Mesenchymal stem cell (in vitro differentiated cells and primary cell): ENCODE results near the gene SMAD3.
A peak's percentile ranks its signal among the peaks of the same experiment; 100 is the strongest.

Experiments
- DNase-seq: peaks from one replicate; pipeline ENCODE4 v3.0.0-alpha.2; 2013
- H2AFZ ChIP-seq: one replicate; pipeline ENCODE4 v1.6.1; 2013; ENCODE audit warnings: low read depth, mild to moderate bottlenecking, control low read depth, inconsistent platforms, low read length, moderate library complexity
- H2AK5ac ChIP-seq: 2 replicates; pipeline ENCODE4 v1.6.1; 2013; ENCODE audit warnings: low read length, moderate library complexity, mild to moderate bottlenecking, inconsistent platforms; ENCODE audit not compliant: severe bottlenecking
- H2BK120ac ChIP-seq: one replicate; pipeline ENCODE4 v1.6.1; 2013; ENCODE audit warnings: low read depth, mild to moderate bottlenecking, inconsistent platforms, low read length, moderate library complexity
- H2BK12ac ChIP-seq, 2 experiments: one replicate each; pipeline ENCODE4 v1.6.1; 2013; ENCODE audit warnings: inconsistent platforms in 2 of 2, low read length in 2 of 2, mild to moderate bottlenecking in 2 of 2, moderate library complexity in 2 of 2, control low read depth in 1 of 2
- H2BK15ac ChIP-seq: one replicate; pipeline ENCODE4 v1.6.1; 2013; ENCODE audit warnings: mild to moderate bottlenecking, low read depth, inconsistent platforms; ENCODE audit not compliant: poor library complexity, severe bottlenecking
- H2BK5ac ChIP-seq: 2 replicates; pipeline ENCODE4 v1.6.1; 2013; ENCODE audit warnings: low read depth, mild to moderate bottlenecking, low read length, control low read depth, inconsistent platforms; ENCODE audit not compliant: poor library complexity, severe bottlenecking
- H3K14ac ChIP-seq, 2 experiments: one replicate each; pipeline ENCODE4 v1.6.1; 2013; ENCODE audit warnings: inconsistent platforms in 2 of 2, low read length in 2 of 2, control low read depth in 1 of 2, mild to moderate bottlenecking in 1 of 2, moderate library complexity in 1 of 2
- H3K18ac ChIP-seq, 2 experiments: one replicate each; pipeline ENCODE4 v1.6.1; 2013; ENCODE audit warnings: inconsistent platforms in 2 of 2, low read length in 2 of 2, control low read depth in 1 of 2, low read depth in 1 of 2, mild to moderate bottlenecking in 1 of 2
- H3K23ac ChIP-seq, 2 experiments: one replicate each; pipeline ENCODE4 v1.6.1; 2013; ENCODE audit warnings: inconsistent platforms in 2 of 2, low read length in 2 of 2, mild to moderate bottlenecking in 2 of 2, moderate library complexity in 2 of 2, control low read depth in 1 of 2
- H3K27ac ChIP-seq: 2 replicates; pipeline ENCODE4 v1.5.1; 2013; ENCODE audit warnings: mild to moderate bottlenecking, moderate library complexity, low read length, control low read depth, inconsistent platforms; ENCODE audit not compliant: poor library complexity, severe bottlenecking
- H3K27me3 ChIP-seq, 2 experiments: 2 replicates each; pipeline versions ENCODE4 v1.6.1 to v1.7.0; 2013; ENCODE audit warnings: low read length in 2 of 2, mild to moderate bottlenecking in 2 of 2, moderate library complexity in 2 of 2, control low read depth in 1 of 2, inconsistent platforms in 1 of 2; ENCODE audit not compliant: control insufficient read depth in 1 of 2, insufficient read depth in 1 of 2
- H3K36me3 ChIP-seq, 2 experiments: 2 replicates each; pipeline versions ENCODE4 v1.6.1 to v1.7.0; 2013; ENCODE audit warnings: low read length in 2 of 2, control low read depth in 1 of 2, inconsistent platforms in 1 of 2, low read depth in 1 of 2, mild to moderate bottlenecking in 1 of 2; ENCODE audit not compliant: insufficient read depth in 2 of 2, control insufficient read depth in 1 of 2
- H3K4ac ChIP-seq, 2 experiments: one replicate each; pipeline ENCODE4 v1.6.1; 2013; ENCODE audit warnings: inconsistent platforms in 2 of 2, low read length in 2 of 2, mild to moderate bottlenecking in 2 of 2, moderate library complexity in 2 of 2, control low read depth in 1 of 2, low read depth in 1 of 2
- H3K4me1 ChIP-seq: 2 replicates; pipeline ENCODE4 v1.6.1; 2013; ENCODE audit warnings: low read depth, low read length, control low read depth; ENCODE audit not compliant: control insufficient read depth, insufficient read depth
- H3K4me2 ChIP-seq: 2 replicates; pipeline ENCODE4 v1.6.1; 2013; ENCODE audit warnings: low read length, mild to moderate bottlenecking, inconsistent platforms; ENCODE audit not compliant: poor library complexity, severe bottlenecking
- H3K4me3 ChIP-seq, 2 experiments: 2 replicates each; pipeline versions ENCODE4 v1.5.1 to v1.7.0; 2013; ENCODE audit warnings: low read length in 2 of 2, mild to moderate bottlenecking in 2 of 2, control low read depth in 1 of 2, low read depth in 1 of 2; ENCODE audit not compliant: insufficient read depth in 1 of 2
- H3K79me1 ChIP-seq: replicated peaks from 2 replicates; pipeline ENCODE4 v1.6.1; 2013; ENCODE audit warnings: mild to moderate bottlenecking, control low read depth, low read length, inconsistent platforms; ENCODE audit not compliant: poor library complexity, severe bottlenecking
- H3K9ac ChIP-seq: 2 replicates; pipeline ENCODE4 v1.7.0; 2013; ENCODE audit warnings: mild to moderate bottlenecking, low read length, moderate library complexity
- H3K9me3 ChIP-seq: 2 replicates; pipeline ENCODE4 v1.7.0; 2013; ENCODE audit warnings: mild to moderate bottlenecking, low read length; ENCODE audit not compliant: control insufficient read depth
- H4K8ac ChIP-seq: one replicate; pipeline ENCODE4 v1.6.1; 2013; ENCODE audit warnings: inconsistent platforms, mild to moderate bottlenecking, low read length, moderate library complexity
- H4K91ac ChIP-seq: one replicate; pipeline ENCODE4 v1.6.1; 2013; ENCODE audit warnings: mild to moderate bottlenecking, low read length, inconsistent platforms
- WGBS: methylation state at CpG from one replicate; pipeline ENCODE4 v1.1.7; 2013; ENCODE audit warnings: mixed read lengths; 5-methylcytosine and 5-hydroxymethylcytosine counted together

Gene SMAD3

DNA sequence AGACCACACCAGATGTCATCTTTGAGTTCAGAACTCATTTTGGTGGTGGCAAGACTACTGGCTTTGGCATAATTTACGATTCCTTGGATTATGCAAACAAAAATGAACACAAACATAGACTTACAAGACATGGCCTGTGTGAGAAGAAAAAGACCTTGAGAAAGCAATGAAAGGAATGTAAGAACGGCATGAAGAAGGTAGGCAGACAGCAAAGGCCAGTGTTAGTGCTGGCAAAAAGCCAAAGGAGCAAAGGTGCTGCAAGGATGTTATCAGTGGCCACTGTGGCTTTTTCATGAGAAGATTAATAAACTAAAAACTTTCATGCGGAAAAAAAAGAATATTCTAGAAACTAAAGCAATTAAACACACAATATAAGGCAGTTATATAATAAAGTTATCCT is 167.2 kb downstream of the SMAD3 start:
- H2BK12ac ChIP-seq: no peak overlapping the region
- WGBS: 91% methylated on average over 1 of the region's 3 CpGs
- no peak for DNase-seq
- H3K27me3 ChIP-seq: no peaks in the 10 kb centered on the region
- H4K91ac ChIP-seq: no peak overlapping the region
- H3K27ac ChIP-seq: no peak overlapping the region
- no peak overlapping the region for H2AK5ac ChIP-seq
- peaks cover 3 to 80% of the 10 kb centered on the region in 2 experiments for H3K36me3 ChIP-seq
- no peak overlapping the region for H2BK15ac ChIP-seq
- no peak overlapping the region for H3K9ac ChIP-seq
- H3K14ac ChIP-seq: no peak overlapping the region
- no peak overlapping the region for H3K18ac ChIP-seq
- H2BK5ac ChIP-seq: no peak overlapping the region
- no peak overlapping the region for H4K8ac ChIP-seq
- H3K79me1 ChIP-seq: peaks cover 11% of the 10 kb centered on the region
- no peak overlapping the region for H2AFZ ChIP-seq
- no peak overlapping the region for H3K4me3 ChIP-seq
- H3K4me1 ChIP-seq: no peaks in the 10 kb centered on the region
- no peak overlapping the region for H3K23ac ChIP-seq
- H3K9me3 ChIP-seq: no peaks in the 10 kb centered on the region
- H2BK120ac ChIP-seq: no peak overlapping the region
- H3K4ac ChIP-seq: no peak overlapping the region
- H3K4me2 ChIP-seq: no peak overlapping the region

DNA sequence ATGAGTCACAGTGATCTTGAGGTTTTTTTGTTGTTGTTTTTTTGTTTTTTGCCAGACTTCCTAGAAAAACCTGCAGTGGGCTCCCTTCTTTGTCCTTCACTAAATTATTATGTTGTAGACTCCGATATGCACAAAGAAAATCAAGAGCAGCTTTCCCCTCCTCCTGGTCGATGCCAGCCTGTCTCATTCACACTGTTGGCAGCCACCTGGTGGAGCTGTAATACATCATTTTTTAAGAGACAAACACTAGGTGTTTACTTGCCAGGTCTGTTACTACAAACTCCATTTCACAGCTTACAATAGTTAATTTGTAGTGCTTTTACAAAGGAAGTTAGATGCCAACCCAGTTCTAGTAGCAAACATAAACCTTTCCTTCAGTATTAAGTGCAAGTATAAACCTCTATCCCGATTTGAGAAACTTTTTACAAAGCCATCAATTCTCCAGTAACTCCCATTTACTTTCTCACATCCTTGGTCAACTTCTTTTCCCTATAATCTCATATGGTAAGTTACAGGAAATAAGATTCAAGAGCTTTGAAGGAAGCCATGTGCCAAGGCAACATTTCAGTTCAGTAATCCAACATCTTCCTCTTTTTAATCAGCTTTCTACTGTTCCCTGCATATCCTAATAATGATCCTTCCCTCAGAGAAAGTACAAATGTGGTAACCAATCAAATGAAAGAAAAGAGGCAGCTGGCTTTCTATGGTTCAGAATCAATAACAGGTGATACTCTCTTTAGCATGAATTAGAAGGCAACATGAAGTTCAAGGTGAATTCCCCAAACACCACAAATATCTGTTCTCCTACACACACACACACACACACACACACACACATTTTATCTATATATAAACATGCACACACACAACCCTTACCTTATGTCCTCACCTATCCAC is 175.1 kb downstream of the SMAD3 start:
- H2AFZ ChIP-seq: no peak overlapping the region
- 71% methylated on average over 3 of the region's 3 CpGs for whole genome bisulfite sequencing
- no peaks in the 10 kb centered on the region for H3K4me1 ChIP-seq
- H3K36me3 ChIP-seq: peaks cover 0 to 14% of the 10 kb centered on the region in 2 experiments
- H4K91ac ChIP-seq: no peak overlapping the region
- no peak overlapping the region for H2BK12ac ChIP-seq
- H4K8ac ChIP-seq: no peak overlapping the region
- H2BK120ac ChIP-seq: no peak overlapping the region
- H3K27ac ChIP-seq: no peak overlapping the region
- H3K27me3 ChIP-seq: no peaks in the 10 kb centered on the region
- H3K9me3 ChIP-seq: no peaks in the 10 kb centered on the region
- H3K23ac ChIP-seq: no peak overlapping the region
- no peak overlapping the region for H2AK5ac ChIP-seq
- H3K4me3 ChIP-seq: no peak overlapping the region
- no peak overlapping the region for H3K4ac ChIP-seq
- H3K14ac ChIP-seq: no peak overlapping the region
- no peak overlapping the region for H3K4me2 ChIP-seq
- no peak for DNase-seq
- H3K9ac ChIP-seq: no peak overlapping the region
- no peak overlapping the region for H3K18ac ChIP-seq
- H2BK5ac ChIP-seq: no peak overlapping the region
- H2BK15ac ChIP-seq: no peak overlapping the region
- peaks cover 11% of the 10 kb centered on the region for H3K79me1 ChIP-seq

DNA sequence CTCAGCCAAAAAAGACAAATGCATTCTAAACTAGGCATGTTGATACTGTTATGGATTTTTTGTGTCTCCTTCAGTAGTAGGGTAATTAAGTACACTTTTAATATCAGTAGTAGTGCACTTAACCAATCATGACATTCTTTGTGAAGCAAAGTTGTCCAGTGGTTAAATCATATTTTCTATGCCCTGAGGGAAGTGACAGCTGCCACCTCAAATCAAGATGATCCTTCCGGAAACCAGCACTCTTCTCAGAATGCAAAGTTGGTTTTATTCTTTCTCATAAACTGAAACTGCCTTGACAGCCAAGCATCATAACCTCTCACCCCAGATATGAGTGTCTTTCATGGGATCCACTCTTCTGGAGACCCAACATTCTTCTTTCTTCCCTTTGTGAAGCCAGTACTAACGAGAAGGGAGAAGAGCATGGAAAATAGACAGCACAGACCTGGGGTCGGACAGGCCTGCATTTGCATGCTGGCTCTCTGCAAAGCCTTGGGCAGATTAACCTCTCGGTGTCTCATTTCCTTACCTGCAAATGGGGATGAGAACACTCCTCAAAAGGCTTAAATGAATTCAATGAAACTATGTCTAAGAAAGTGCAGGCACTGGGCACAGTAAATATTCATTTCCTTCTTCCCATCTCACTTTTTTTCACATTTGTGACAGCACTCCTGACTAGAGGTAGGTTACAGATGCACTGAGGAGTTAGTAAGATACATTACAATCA is 175.9 kb downstream of the SMAD3 start:
- H3K18ac ChIP-seq: no peak overlapping the region
- H3K4ac ChIP-seq: no peak overlapping the region
- DNase-seq: no peak
- H2BK15ac ChIP-seq: no peak overlapping the region
- no peak overlapping the region for H2BK120ac ChIP-seq
- no peak overlapping the region for H3K9ac ChIP-seq
- WGBS: 86% methylated on average over 4 of the region's 4 CpGs
- H3K27me3 ChIP-seq: no peaks in the 10 kb centered on the region
- H3K4me3 ChIP-seq: no peak overlapping the region
- no peak overlapping the region for H2BK12ac ChIP-seq
- H2BK5ac ChIP-seq: no peak overlapping the region
- H3K79me1 ChIP-seq: peaks cover 15% of the 10 kb centered on the region
- H3K4me2 ChIP-seq: no peak overlapping the region
- H3K9me3 ChIP-seq: no peaks in the 10 kb centered on the region
- no peaks in the 10 kb centered on the region for H3K4me1 ChIP-seq
- H3K23ac ChIP-seq: no peak overlapping the region
- H3K36me3 ChIP-seq: peaks cover 0 to 15% of the 10 kb centered on the region in 2 experiments
- no peak overlapping the region for H2AK5ac ChIP-seq
- no peak overlapping the region for H3K27ac ChIP-seq
- no peak overlapping the region for H4K8ac ChIP-seq
- H4K91ac ChIP-seq: no peak overlapping the region
- no peak overlapping the region for H3K14ac ChIP-seq
- H2AFZ ChIP-seq: no peak overlapping the region

DNA sequence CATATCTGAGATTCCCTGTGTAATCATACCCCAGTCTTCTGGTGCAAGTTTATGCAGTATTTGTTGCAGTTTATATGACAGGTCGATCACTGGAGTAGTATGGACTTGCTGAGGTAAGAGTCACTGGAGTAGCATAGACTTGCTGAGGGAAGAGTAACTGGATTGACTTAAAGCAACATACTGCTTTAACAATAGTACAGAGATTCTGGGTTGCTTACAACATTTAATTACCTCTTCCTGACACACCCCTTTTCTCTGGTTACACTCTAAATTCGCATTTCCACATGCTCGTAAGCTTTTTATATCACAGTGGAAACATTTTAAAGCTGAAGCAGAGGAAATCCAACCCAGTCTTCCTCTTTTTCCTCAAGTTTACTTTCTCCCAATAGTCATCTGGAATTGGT is 177.3 kb downstream of the SMAD3 start:
- H2AK5ac ChIP-seq: no peak overlapping the region
- no peak overlapping the region for H3K4me2 ChIP-seq
- peak overlapping the region; percentile 16 for H3K9ac ChIP-seq
- H3K36me3 ChIP-seq: peaks cover 0 to 15% of the 10 kb centered on the region in 2 experiments
- no peak overlapping the region for H2AFZ ChIP-seq
- H3K79me1 ChIP-seq: peaks cover 16% of the 10 kb centered on the region
- H4K8ac ChIP-seq: no peak overlapping the region
- no peak overlapping the region for H3K4ac ChIP-seq
- no peak overlapping the region for H2BK15ac ChIP-seq
- no peak for DNase-seq
- H3K14ac ChIP-seq: no peak overlapping the region
- H2BK12ac ChIP-seq: no peak overlapping the region
- no peaks in the 10 kb centered on the region for H3K27me3 ChIP-seq
- no peak overlapping the region for H4K91ac ChIP-seq
- H3K23ac ChIP-seq: no peak overlapping the region
- no peak overlapping the region for H2BK120ac ChIP-seq
- 85% methylated on average over 2 of the region's 3 CpGs for WGBS
- no peak overlapping the region for H3K18ac ChIP-seq
- H3K27ac ChIP-seq: no peak overlapping the region
- no peaks in the 10 kb centered on the region for H3K4me1 ChIP-seq
- no peak overlapping the region for H3K4me3 ChIP-seq
- no peak overlapping the region for H2BK5ac ChIP-seq
- no peaks in the 10 kb centered on the region for H3K9me3 ChIP-seq
